Skeletal muscle satellite cell (primary cell): ENCODE data around the gene AOPEP.

ENCODE experiments used
- H3K27me3 ChIP-seq: 2 replicates; pipeline ENCODE4 v1.7.0; 2013; ENCODE audit warnings: low read length; ENCODE audit not compliant: control insufficient read depth, insufficient read depth
- H3K36me3 ChIP-seq: 2 replicates; pipeline ENCODE4 v1.7.0; 2013; ENCODE audit warnings: mild to moderate bottlenecking, control low read depth, low read length; ENCODE audit not compliant: insufficient read depth
- H3K4me1 ChIP-seq: 2 replicates; pipeline ENCODE4 v1.7.0; 2013; ENCODE audit warnings: low read length; ENCODE audit not compliant: control insufficient read depth, insufficient read depth
- H3K4me2 ChIP-seq: 2 replicates; pipeline ENCODE4 v1.7.0; 2013; ENCODE audit warnings: mild to moderate bottlenecking, low read length
- H3K4me3 ChIP-seq: 2 replicates; pipeline ENCODE4 v1.7.0; 2013; ENCODE audit warnings: low read length
- H3K9ac ChIP-seq: 2 replicates; pipeline ENCODE4 v1.7.0; 2013; ENCODE audit warnings: mild to moderate bottlenecking, low read depth, low read length, moderate library complexity
- H3K9me3 ChIP-seq: replicated peaks from 2 replicates; pipeline ENCODE4 v1.7.0; 2013; ENCODE audit warnings: mild to moderate bottlenecking, control low read depth, low read length

Gene AOPEP

GRCh38 chr9:94745806-94746540 is 19.5 kb downstream of the AOPEP start:
- H3K36me3 ChIP-seq = no peaks in the 10 kb centered on the region
- no peaks in the 10 kb centered on the region for H3K27me3 ChIP-seq
- H3K4me1 ChIP-seq = no peaks in the 10 kb centered on the region
- H3K4me2 ChIP-seq = no peak overlapping the region
- H3K4me3 ChIP-seq = no peak overlapping the region
- no peaks in the 10 kb centered on the region for H3K9me3 ChIP-seq
- H3K9ac ChIP-seq = no peak overlapping the region

DNA sequence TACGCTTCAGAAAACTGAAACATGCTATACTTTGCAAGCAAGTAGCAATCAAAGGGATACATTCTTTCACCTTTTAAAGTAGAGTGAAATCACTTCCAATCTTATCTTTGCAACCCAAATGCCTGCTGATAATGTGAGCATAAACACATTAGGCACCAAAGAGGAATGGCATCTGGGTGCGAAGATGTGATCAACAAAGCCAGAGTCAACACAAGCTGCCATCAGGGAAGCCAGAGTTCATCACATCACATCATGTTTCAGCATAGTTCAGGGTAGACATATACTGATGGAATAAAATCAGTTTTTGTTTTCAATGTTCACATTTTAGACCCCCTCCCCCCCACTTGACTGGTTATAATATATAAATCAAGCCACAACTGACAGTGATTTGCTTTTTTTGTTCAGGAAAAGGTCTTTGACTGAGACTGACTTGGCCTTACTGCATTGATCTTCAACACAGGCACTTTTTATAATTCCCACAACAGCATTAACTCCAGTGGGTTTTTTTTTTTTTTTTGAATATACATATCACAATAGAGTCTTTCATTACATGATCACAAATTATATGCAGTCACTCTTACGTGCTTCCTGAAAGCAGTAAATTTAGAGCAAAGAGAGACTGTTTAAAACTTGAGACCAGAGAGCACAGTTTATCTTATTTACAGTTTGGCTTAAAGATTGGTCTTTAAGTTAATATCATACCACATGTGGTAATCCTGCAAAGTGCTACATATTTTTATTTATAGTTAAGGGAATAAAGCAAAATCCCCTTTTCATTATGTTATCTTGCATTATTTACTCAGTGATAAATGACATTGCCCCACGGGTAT is 20.3 kb downstream of the AOPEP start:
- no peaks in the 10 kb centered on the region for H3K9me3 ChIP-seq
- H3K4me2 ChIP-seq = no peak overlapping the region
- no peaks in the 10 kb centered on the region for H3K27me3 ChIP-seq
- no peak overlapping the region for H3K9ac ChIP-seq
- H3K4me3 ChIP-seq = no peak overlapping the region
- H3K36me3 ChIP-seq = no peaks in the 10 kb centered on the region
- H3K4me1 ChIP-seq = no peaks in the 10 kb centered on the region

- no peak overlapping the region for H3K9ac ChIP-seq
- no peaks in the 10 kb centered on the region for H3K27me3 ChIP-seq
- peaks cover 9% of the 10 kb centered on the region for H3K4me1 ChIP-seq
- no peak overlapping the region for H3K4me2 ChIP-seq
- H3K4me3 ChIP-seq = no peak overlapping the region
- H3K9me3 ChIP-seq = no peaks in the 10 kb centered on the region
- H3K36me3 ChIP-seq = peaks cover 4% of the 10 kb centered on the region
Observed at GRCh38 chr9:94754976-94755475, 28.5 kb downstream of the AOPEP start.

GRCh38 chr9:94757158-94757557 is 30.7 kb downstream of the AOPEP start:
- peaks cover 9% of the 10 kb centered on the region for H3K4me1 ChIP-seq
- no peak overlapping the region for H3K4me2 ChIP-seq
- no peak overlapping the region for H3K9ac ChIP-seq
- H3K9me3 ChIP-seq = no peaks in the 10 kb centered on the region
- H3K36me3 ChIP-seq = peaks cover 15% of the 10 kb centered on the region
- no peak overlapping the region for H3K4me3 ChIP-seq
- H3K27me3 ChIP-seq = no peaks in the 10 kb centered on the region

GRCh38 chr9:94758031-94758430 is 31.5 kb downstream of the AOPEP start:
- Histone ChIP-seq H3K4me3 (no peak overlapping the region), H3K36me3 (peaks cover 15% of the 10 kb centered on the region), H3K9me3 (no peaks in the 10 kb centered on the region), H3K27me3 (no peaks in the 10 kb centered on the region), H3K4me1 (peaks cover 9% of the 10 kb centered on the region), H3K4me2 (no peak overlapping the region), H3K9ac (no peak overlapping the region)

DNA sequence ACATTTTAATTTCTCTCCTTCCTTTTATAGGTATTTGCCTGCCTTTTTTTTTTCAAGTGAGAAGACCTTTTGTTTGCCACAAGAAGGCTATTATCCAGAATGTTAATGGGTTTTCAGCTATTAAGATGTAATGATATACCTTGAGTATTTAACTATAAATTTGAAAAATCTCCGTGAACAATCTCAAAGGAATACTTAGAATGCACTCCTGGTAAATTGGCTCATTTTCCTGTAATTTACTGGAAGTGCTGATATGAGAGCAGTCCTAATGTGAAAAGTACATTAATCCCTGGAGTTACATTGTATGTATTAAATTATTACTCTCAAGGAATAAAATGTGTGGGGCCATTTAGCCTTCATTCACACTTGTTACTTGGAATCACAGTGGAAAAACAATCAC is 32.4 kb downstream of the AOPEP start:
- H3K4me2 ChIP-seq = no peak overlapping the region
- H3K36me3 ChIP-seq = peaks cover 15% of the 10 kb centered on the region
- H3K4me1 ChIP-seq = peaks cover 9% of the 10 kb centered on the region
- no peaks in the 10 kb centered on the region for H3K9me3 ChIP-seq
- H3K9ac ChIP-seq = no peak overlapping the region
- no peak overlapping the region for H3K4me3 ChIP-seq
- H3K27me3 ChIP-seq = no peaks in the 10 kb centered on the region

DNA sequence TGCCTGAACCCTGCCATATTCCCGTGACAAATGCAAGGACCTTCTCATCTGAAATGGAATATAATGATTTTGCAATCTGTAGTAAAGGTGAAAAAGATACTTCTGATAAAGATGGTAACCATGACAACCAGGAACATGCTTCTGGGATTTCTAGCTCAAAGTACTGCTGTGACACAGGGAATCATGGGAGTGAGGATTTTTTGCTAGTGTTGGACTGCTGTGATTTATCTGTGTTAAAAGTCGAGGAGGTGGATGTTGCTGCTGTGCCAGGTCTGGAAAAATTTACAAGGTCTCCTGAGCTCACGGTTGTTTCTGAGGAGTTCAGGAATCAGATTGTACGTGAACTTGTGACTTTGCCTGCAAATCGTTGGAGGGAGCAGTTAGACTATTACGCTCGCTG is 33.5 kb downstream of the AOPEP start:
- H3K4me2 ChIP-seq = no peak overlapping the region
- no peak overlapping the region for H3K9ac ChIP-seq
- no peaks in the 10 kb centered on the region for H3K9me3 ChIP-seq
- H3K4me3 ChIP-seq = no peak overlapping the region
- H3K36me3 ChIP-seq = peaks cover 15% of the 10 kb centered on the region
- peaks cover 9% of the 10 kb centered on the region for H3K4me1 ChIP-seq
- no peaks in the 10 kb centered on the region for H3K27me3 ChIP-seq

DNA sequence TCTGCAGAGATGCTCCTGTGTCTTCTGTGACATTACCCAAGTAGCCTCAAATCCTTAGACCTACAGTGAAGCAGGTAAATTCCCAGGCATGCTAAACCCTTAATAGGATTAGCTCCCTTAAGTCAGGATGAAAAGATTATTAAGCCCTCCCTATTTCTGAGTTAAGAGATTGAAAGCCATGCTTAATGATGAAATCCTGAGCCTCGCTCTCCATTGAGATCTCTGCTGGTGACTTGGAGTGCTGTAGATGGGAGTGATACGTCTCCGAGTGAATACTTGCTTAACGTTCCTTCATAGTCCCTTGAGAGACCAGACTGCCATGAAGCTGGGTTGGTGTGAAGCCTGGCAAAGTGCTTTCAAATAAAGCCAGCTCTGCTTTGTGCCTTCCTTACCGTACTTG is 34.2 kb downstream of the AOPEP start:
- no peak overlapping the region for H3K4me3 ChIP-seq

GRCh38 chr9:94761481-94761880 is 35.0 kb downstream of the AOPEP start:
- no peak overlapping the region for H3K4me2 ChIP-seq

More for the DNA sequence above, 34.2 kb downstream of the AOPEP start:
- H3K4me1 ChIP-seq = peaks cover 9% of the 10 kb centered on the region
- peaks cover 15% of the 10 kb centered on the region for H3K36me3 ChIP-seq
- no peaks in the 10 kb centered on the region for H3K9me3 ChIP-seq
- no peak overlapping the region for H3K4me2 ChIP-seq
- no peak overlapping the region for H3K9ac ChIP-seq
- H3K27me3 ChIP-seq = no peaks in the 10 kb centered on the region

GRCh38 chr9:94767331-94768072 is 41.0 kb downstream of the AOPEP start:
- Histone ChIP-seq H3K36me3 (no peaks in the 10 kb centered on the region), H3K4me1 (no peaks in the 10 kb centered on the region), H3K4me2 (no peak overlapping the region), H3K9ac (no peak overlapping the region), H3K9me3 (no peaks in the 10 kb centered on the region), H3K4me3 (no peak overlapping the region), H3K27me3 (no peaks in the 10 kb centered on the region)

More at GRCh38 chr9:94761481-94761880, 35.0 kb downstream of the AOPEP start:
- Histone ChIP-seq H3K9me3 (no peaks in the 10 kb centered on the region), H3K27me3 (no peaks in the 10 kb centered on the region), H3K9ac (no peak overlapping the region), H3K4me3 (no peak overlapping the region), H3K36me3 (peaks cover 15% of the 10 kb centered on the region), H3K4me1 (peaks cover 9% of the 10 kb centered on the region)

GRCh38 chr9:94768766-94769165 is 42.3 kb downstream of the AOPEP start:
- no peaks in the 10 kb centered on the region for H3K9me3 ChIP-seq
- peaks cover 4% of the 10 kb centered on the region for H3K4me1 ChIP-seq
- no peak overlapping the region for H3K4me3 ChIP-seq
- H3K27me3 ChIP-seq = no peaks in the 10 kb centered on the region
- H3K4me2 ChIP-seq = no peak overlapping the region
- H3K9ac ChIP-seq = no peak overlapping the region
- no peaks in the 10 kb centered on the region for H3K36me3 ChIP-seq
